MM.1S (cell line): ENCODE results near the gene CCDC167.

Source experiments
- DNase-seq: peaks from one replicate; pipeline ENCODE4 v3.0.0-alpha.2; 2015
- H2AFZ ChIP-seq: fragments of 300-600 bp; sonication (generic); 2 replicates; pipeline ENCODE4 v1.6.0; 2016; ENCODE audit warnings: antibody characterized with exemption, low read length
- H3F3A ChIP-seq: fragments of 300-600 bp; sonication (generic); 2 replicates; pipeline ENCODE4 v1.6.1; 2016; ENCODE audit warnings: mild to moderate bottlenecking, antibody characterized with exemption, low read length, moderate library complexity, mixed read lengths; ENCODE audit not compliant: insufficient read depth
- H3K27ac ChIP-seq: fragments of 300-600 bp; sonication (generic); 2 replicates; pipeline ENCODE4 v1.5.1; 2016; ENCODE audit warnings: mild to moderate bottlenecking, low read length
- H3K27me3 ChIP-seq: fragments of 300-600 bp; sonication (generic); replicated peaks from 2 replicates; pipeline ENCODE4 v1.6.0; 2016; ENCODE audit warnings: low read length; ENCODE audit not compliant: insufficient read depth
- H3K36me3 ChIP-seq: fragments of 300-600 bp; sonication (generic); replicated peaks from 2 replicates; pipeline ENCODE4 v1.6.1; 2016; ENCODE audit warnings: mild to moderate bottlenecking, low read length, mixed read lengths; ENCODE audit not compliant: insufficient read depth
- H3K4me1 ChIP-seq: fragments of 300-600 bp; sonication (generic); 2 replicates; pipeline ENCODE4 v1.6.1; 2016; ENCODE audit warnings: low read length, mixed read lengths
- H3K4me2 ChIP-seq: fragments of 300-600 bp; sonication (generic); 2 replicates; pipeline ENCODE4 v1.6.0; 2016; ENCODE audit warnings: low read depth, low read length
- H3K4me3 ChIP-seq: fragments of 300-600 bp; sonication (generic); 2 replicates; pipeline ENCODE4 v1.5.1; 2016; ENCODE audit warnings: low read length, mixed read lengths
- H3K79me2 ChIP-seq: fragments of 300-600 bp; sonication (generic); 2 replicates; pipeline ENCODE4 v1.6.1; 2016; ENCODE audit warnings: mixed run types, low read length, mixed read lengths
- H3K9ac ChIP-seq: fragments of 300-600 bp; sonication (generic); 2 replicates; pipeline ENCODE4 v1.6.1; 2016; ENCODE audit warnings: low read length, mixed read lengths
- H3K9me2 ChIP-seq: fragments of 300-600 bp; sonication (generic); replicated peaks from 2 replicates; pipeline ENCODE4 v1.6.1; 2016; ENCODE audit warnings: mild to moderate bottlenecking, low read length, mixed read lengths; ENCODE audit not compliant: insufficient read depth
- H3K9me3 ChIP-seq: fragments of 300-600 bp; sonication (generic); replicated peaks from 2 replicates; pipeline ENCODE4 v1.6.1; 2016; ENCODE audit warnings: mild to moderate bottlenecking, low read length, mixed read lengths; ENCODE audit not compliant: insufficient read depth
- H4K20me1 ChIP-seq: fragments of 300-600 bp; sonication (generic); 2 replicates; pipeline ENCODE4 v1.6.1; 2016; ENCODE audit warnings: mild to moderate bottlenecking, low read length, moderate library complexity, mixed read lengths; ENCODE audit not compliant: insufficient read depth
- EZH2 ChIP-seq: fragments of 300-600 bp; sonication (generic); optimal IDR thresholded peaks from 2 replicates; pipeline ENCODE3; 2017; ENCODE audit warnings: low read depth, mild to moderate bottlenecking, antibody characterized with exemption, low read length, mixed read lengths
- EZH2phosphoT487 ChIP-seq: fragments of 300-600 bp; sonication (generic); IDR thresholded peaks from 2 replicates; pipeline ENCODE4 v1.6.1; 2018; ENCODE audit warnings: antibody characterized with exemption, low read length
- TF ChIP-seq, protein P1 (sequence below): fragments of 300-600 bp; sonication (generic); IDR thresholded peaks from 2 replicates; pipeline ENCODE4 v1.5.1; 2016; ENCODE audit warnings: antibody characterized with exemption, low read length, mixed read lengths

Gene CCDC167

GRCh38 chr6:37492991-37493660 lies 6.6 kb downstream of the CCDC167 start:
- Histone ChIP-seq H2AFZ (no peak overlapping the region), H3K27ac (no peak overlapping the region), H3F3A (no peaks in the 10 kb centered on the region), H3K9me3 (no peaks in the 10 kb centered on the region), H3K27me3 (no peaks in the 10 kb centered on the region), H3K9me2 (no peaks in the 10 kb centered on the region), H3K79me2 (0 out of 2 replicates have a peak, but pooled peaks cover 3% of the 10 kb centered on the region), H3K9ac (no peak overlapping the region), H3K4me3 (no peak overlapping the region), H3K36me3 (no peaks in the 10 kb centered on the region), H4K20me1 (no peaks in the 10 kb centered on the region), H3K4me1 (no peaks in the 10 kb centered on the region), H3K4me2 (no peak overlapping the region)
- TF ChIP-seq EZH2phosphoT487: no peak
- TF ChIP-seq, protein P1, sequence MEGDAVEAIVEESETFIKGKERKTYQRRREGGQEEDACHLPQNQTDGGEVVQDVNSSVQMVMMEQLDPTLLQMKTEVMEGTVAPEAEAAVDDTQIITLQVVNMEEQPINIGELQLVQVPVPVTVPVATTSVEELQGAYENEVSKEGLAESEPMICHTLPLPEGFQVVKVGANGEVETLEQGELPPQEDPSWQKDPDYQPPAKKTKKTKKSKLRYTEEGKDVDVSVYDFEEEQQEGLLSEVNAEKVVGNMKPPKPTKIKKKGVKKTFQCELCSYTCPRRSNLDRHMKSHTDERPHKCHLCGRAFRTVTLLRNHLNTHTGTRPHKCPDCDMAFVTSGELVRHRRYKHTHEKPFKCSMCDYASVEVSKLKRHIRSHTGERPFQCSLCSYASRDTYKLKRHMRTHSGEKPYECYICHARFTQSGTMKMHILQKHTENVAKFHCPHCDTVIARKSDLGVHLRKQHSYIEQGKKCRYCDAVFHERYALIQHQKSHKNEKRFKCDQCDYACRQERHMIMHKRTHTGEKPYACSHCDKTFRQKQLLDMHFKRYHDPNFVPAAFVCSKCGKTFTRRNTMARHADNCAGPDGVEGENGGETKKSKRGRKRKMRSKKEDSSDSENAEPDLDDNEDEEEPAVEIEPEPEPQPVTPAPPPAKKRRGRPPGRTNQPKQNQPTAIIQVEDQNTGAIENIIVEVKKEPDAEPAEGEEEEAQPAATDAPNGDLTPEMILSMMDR: no peak
- no peak for TF ChIP-seq EZH2
- no peak for DNase-seq

DNA sequence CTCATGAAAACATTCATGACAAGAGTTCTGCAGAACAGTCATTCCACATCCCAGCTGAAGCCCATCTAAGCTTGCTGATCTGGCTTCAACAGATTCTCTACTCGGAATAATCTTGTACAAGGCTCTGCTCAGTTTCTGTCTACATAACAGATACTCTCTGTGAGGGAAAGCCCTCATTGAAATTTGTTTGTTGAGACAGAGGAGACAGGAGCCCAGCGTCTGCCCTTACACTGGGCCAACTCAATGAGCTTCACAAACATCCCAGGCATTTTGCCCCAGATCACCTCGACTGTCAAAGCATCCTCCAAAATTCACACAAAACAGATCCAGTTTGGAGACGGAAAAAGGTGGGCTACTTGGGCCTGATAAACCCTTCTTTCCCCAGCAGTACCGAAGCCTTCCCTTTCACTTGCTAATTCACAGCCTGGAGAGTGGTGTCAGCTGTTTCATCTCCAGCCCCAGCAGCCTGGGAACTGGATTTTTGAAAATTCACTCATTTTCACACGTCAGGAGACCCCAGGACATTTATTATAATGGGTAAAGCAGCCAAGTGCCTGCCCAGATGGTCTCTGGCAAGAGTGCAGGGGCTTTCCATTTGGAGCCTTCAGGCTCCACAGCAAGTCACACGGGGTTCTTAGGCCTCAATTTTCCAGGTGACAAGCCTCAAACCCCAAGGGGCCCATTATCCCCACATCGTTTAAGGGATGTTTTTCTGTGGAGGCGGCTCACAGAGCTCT lies 7.3 kb downstream of the CCDC167 start:
- Histone ChIP-seq H3F3A (no peaks in the 10 kb centered on the region), H3K9me2 (no peaks in the 10 kb centered on the region), H4K20me1 (no peaks in the 10 kb centered on the region), H3K4me1 (no peaks in the 10 kb centered on the region), H3K27ac (no peak overlapping the region), H2AFZ (no peak overlapping the region), H3K36me3 (no peaks in the 10 kb centered on the region), H3K4me2 (no peak overlapping the region), H3K4me3 (no peak overlapping the region), H3K9ac (no peak overlapping the region), H3K27me3 (no peaks in the 10 kb centered on the region), H3K9me3 (no peaks in the 10 kb centered on the region), H3K79me2 (0 out of 2 replicates have a peak, but pooled peaks cover 3% of the 10 kb centered on the region)
- DNase-seq: no peak
- TF ChIP-seq, protein P1: no peak
- no peak for TF ChIP-seq EZH2
- TF ChIP-seq EZH2phosphoT487: no peak

- Histone ChIP-seq H3K27ac (no peak overlapping the region), H3K4me1 (no peaks in the 10 kb centered on the region), H3K79me2 (0 out of 2 replicates have a peak, but pooled peaks cover 3% of the 10 kb centered on the region), H2AFZ (no peak overlapping the region), H3K36me3 (no peaks in the 10 kb centered on the region), H4K20me1 (no peaks in the 10 kb centered on the region), H3K9me2 (no peaks in the 10 kb centered on the region), H3K4me3 (no peak overlapping the region), H3K9ac (no peak overlapping the region), H3F3A (no peaks in the 10 kb centered on the region), H3K27me3 (no peaks in the 10 kb centered on the region), H3K9me3 (no peaks in the 10 kb centered on the region), H3K4me2 (no peak overlapping the region)
- DNase-seq: no peak
- TF ChIP-seq, protein P1: no peak
- no peak for TF ChIP-seq EZH2phosphoT487
- no peak for TF ChIP-seq EZH2
Observed at GRCh38 chr6:37491830-37492208, 7.9 kb downstream of the CCDC167 start.
